Keratinocyte (primary cell): ENCODE results near the gene INVS. TPM values are rescaled to one million over a fixed set of nuclear protein-coding genes. Genes with fewer than 3 reads are reported as not detected.

Experiments used
- DNase-seq: peaks from one replicate; pipeline ENCODE4 v3.0.0-alpha.2; 2011; ENCODE audit warnings: low read depth, missing footprints, low spot score
- FAIRE-seq: peaks from 2 replicates; lab custom pipeline; 2011; peaks lifted over from hg19 to GRCh38; lab: Jason Lieb, UNC
- H2AFZ ChIP-seq: 2 replicates; pipeline ENCODE4 v1.6.0; 2012; ENCODE audit warnings: low read length, control low read depth, inconsistent platforms; ENCODE audit not compliant: control insufficient read depth
- H3K27ac ChIP-seq: 2 replicates; pipeline ENCODE4 v1.5.1; 2011; ENCODE audit warnings: low read length; ENCODE audit not compliant: control insufficient read depth, insufficient read depth
- H3K27me3 ChIP-seq: 3 replicates; pipeline ENCODE4 v1.6.0; 2011; ENCODE audit warnings: low read length; ENCODE audit not compliant: control insufficient read depth, insufficient read depth; ENCODE audit errors: extremely low read depth
- H3K36me3 ChIP-seq, 2 experiments: 2 replicates in 1 of 2; 3 replicates in 1 of 2; pipeline ENCODE4 v1.5.1; 2011; ENCODE audit warnings: low read length in 2 of 2, mild to moderate bottlenecking in 1 of 2; ENCODE audit not compliant: control insufficient read depth in 2 of 2, insufficient read depth in 2 of 2; ENCODE audit errors: extremely low read depth in 1 of 2
- H3K4me1 ChIP-seq: 3 replicates; pipeline ENCODE4 v1.5.1; 2011; ENCODE audit warnings: low read length; ENCODE audit not compliant: control insufficient read depth, insufficient read depth; ENCODE audit errors: extremely low read depth
- H3K4me2 ChIP-seq: 3 replicates; pipeline ENCODE4 v1.6.0; 2011; ENCODE audit warnings: low read depth, low read length; ENCODE audit not compliant: control insufficient read depth, insufficient read depth; ENCODE audit errors: extremely low read depth
- H3K4me3 ChIP-seq, 3 experiments: fragments of 200-600 bp in 1 of 3; sonication (generic) in 1 of 3; 2 replicates in 2 of 3; 3 replicates in 1 of 3; pipeline ENCODE4 v1.5.1; 2011 to 2016; ENCODE audit warnings: low read length in 3 of 3, mild to moderate bottlenecking in 3 of 3, control low read depth in 2 of 3, inconsistent platforms in 1 of 3, low read depth in 1 of 3, mixed read lengths in 1 of 3, mixed run types in 1 of 3, moderate library complexity in 1 of 3; ENCODE audit not compliant: control insufficient read depth in 2 of 3, insufficient read depth in 2 of 3; ENCODE audit errors: extremely low read depth in 1 of 3
- H3K79me2 ChIP-seq: 2 replicates; pipeline ENCODE4 v1.6.0; 2012; ENCODE audit warnings: low read length; ENCODE audit not compliant: control insufficient read depth, insufficient read depth
- H3K9ac ChIP-seq: 3 replicates; pipeline ENCODE4 v1.6.0; 2011; ENCODE audit warnings: low read length; ENCODE audit not compliant: control insufficient read depth, insufficient read depth; ENCODE audit errors: extremely low read depth
- H3K9me1 ChIP-seq: 3 replicates; pipeline ENCODE4 v1.6.0; 2011; ENCODE audit warnings: low read length; ENCODE audit not compliant: control insufficient read depth, insufficient read depth; ENCODE audit errors: extremely low read depth
- H3K9me3 ChIP-seq: 2 replicates; pipeline ENCODE4 v1.5.1; 2012; ENCODE audit warnings: low read depth, low read length; ENCODE audit not compliant: control insufficient read depth
- H4K20me1 ChIP-seq: 3 replicates; pipeline ENCODE4 v1.6.0; 2011; ENCODE audit warnings: low read length; ENCODE audit not compliant: control insufficient read depth, insufficient read depth; ENCODE audit errors: extremely low read depth
- CTCF ChIP-seq, 3 experiments: IDR thresholded peaks in 1 of 3; conservative IDR thresholded peaks in 1 of 3; optimal IDR thresholded peaks in 1 of 3; 2 replicates in 2 of 3; 3 replicates in 1 of 3; pipeline versions ENCODE3 to v1.5.1; 2011; ENCODE audit warnings: low read length in 3 of 3, mild to moderate bottlenecking in 3 of 3, moderate library complexity in 2 of 3, control low read depth in 1 of 3, inconsistent platforms in 1 of 3; ENCODE audit not compliant: insufficient read depth in 2 of 3; ENCODE audit errors: extremely low read depth in 1 of 3
- EZH2 ChIP-seq: IDR thresholded peaks from one replicate; pipeline ENCODE4 v1.6.1; 2012; ENCODE audit warnings: inconsistent platforms, mild to moderate bottlenecking, low read length, moderate library complexity
- dilution Hi-C: fragments of 300-500 bp; cut with MboI; formaldehyde crosslinking; loops from one replicate; pipeline ENCODE4 v1.7.0; 2020; ENCODE audit warnings: low sequenced_read_pairs; ENCODE audit not compliant: extremely low pct_ligation_motif_present
- polyA plus RNA-seq, 5 experiments: library from polyadenylated mRNA; depleted of rRNA in 3 of 5; stranded (reverse) in 3 of 5; stranded (forward) in 1 of 5; unstranded in 1 of 5; fragments of >200 nt; gene quantifications; 1 replicate in 1 of 5; 2 replicates in 3 of 5; 3 replicates in 1 of 5; pipeline versions ENCODE4 v1.2.1 to v1.2.3, GENCODE V29; 2011 to 2012; ENCODE audit warnings: missing spikeins in 2 of 5, low read depth in 1 of 5, low replicate concordance in 1 of 5

The INVS gene
- polyA plus RNA-seq, 1 donor (not counting 4 experiments of a cell fraction or from before 2014, with no cell fraction given) = 21.1 TPM

GRCh38 chr9:100221538-100221937 is 122.5 kb downstream of the INVS start:
- H3K27ac ChIP-seq = no peak overlapping the region
- no peaks in the 10 kb centered on the region for H3K79me2 ChIP-seq
- H3K36me3 ChIP-seq = peaks cover 0 to 3% of the 10 kb centered on the region in 2 experiments
- DNase-seq = no peak
- dilution Hi-C loops = no loop called here
- H4K20me1 ChIP-seq = peaks cover 2% of the 10 kb centered on the region
- no peak for TF ChIP-seq CTCF (optimal IDR thresholded peaks at IDR 0.05 in 1 of 3, IDR thresholded peaks at IDR 0.05 in 1 of 3, conservative IDR thresholded peaks at IDR 0.05 in 1 of 3; ENCODE audit: extremely low read depth in 1 of 3, insufficient read depth in 2 of 3, low read length in 3 of 3)
- no peak for TF ChIP-seq EZH2
- H3K9me3 ChIP-seq = no peaks in the 10 kb centered on the region
- no peak overlapping the region for H3K9ac ChIP-seq
- H3K4me3 ChIP-seq = no peak overlapping the region
- H3K4me2 ChIP-seq = no peak overlapping the region
- no peaks in the 10 kb centered on the region for H3K27me3 ChIP-seq
- H2AFZ ChIP-seq = no peak overlapping the region
- H3K9me1 ChIP-seq = no peaks in the 10 kb centered on the region
- FAIRE-seq = no peak
- H3K4me1 ChIP-seq = no peaks in the 10 kb centered on the region

GRCh38 chr9:100222674-100223073 is 123.6 kb downstream of the INVS start:
- no peaks in the 10 kb centered on the region for H3K4me1 ChIP-seq
- no peak for DNase-seq
- H3K9me1 ChIP-seq = no peaks in the 10 kb centered on the region
- no peaks in the 10 kb centered on the region for H3K9me3 ChIP-seq
- no peak overlapping the region for H2AFZ ChIP-seq
- no peaks in the 10 kb centered on the region for H3K36me3 ChIP-seq
- FAIRE-seq = no peak
- no peaks in the 10 kb centered on the region for H4K20me1 ChIP-seq
- TF ChIP-seq EZH2 (no peak), CTCF (optimal IDR thresholded peaks at IDR 0.05 in 1 of 3, IDR thresholded peaks at IDR 0.05 in 1 of 3, conservative IDR thresholded peaks at IDR 0.05 in 1 of 3; ENCODE audit: extremely low read depth in 1 of 3, insufficient read depth in 2 of 3, low read length in 3 of 3) (peak in 2 of 3 experiments; percentile 12 to 14)
- no peak overlapping the region for H3K27ac ChIP-seq
- dilution Hi-C loops = no loop called here
- no peak overlapping the region for H3K9ac ChIP-seq
- no peak overlapping the region for H3K4me2 ChIP-seq
- H3K27me3 ChIP-seq = no peaks in the 10 kb centered on the region
- no peaks in the 10 kb centered on the region for H3K79me2 ChIP-seq
- H3K4me3 ChIP-seq = no peak overlapping the region
